Measurements from ENCODE around the gene MYO5C. TPM values are rescaled to one million over a fixed set of nuclear protein-coding genes. Genes with fewer than 3 reads are reported as not detected.

The MYO5C gene
- total and polyA plus RNA-seq, 2 of the 4 experiments (the other 2 are of a cell fraction) = under 0.01 to 0.03 TPM

GRCh38 chr15:52284164-52284563 is 11.4 kb downstream of the MYO5C start:
- peak; percentile 63 for ATAC-seq (ENCODE audit: low read depth)

More at GRCh38 chr15:52284164-52284563, 11.4 kb downstream of the MYO5C start:
- Histone ChIP-seq H3K79me1 (ENCODE audit: low read depth in 1 of 2, low read length in 2 of 2) (no peaks in the 10 kb centered on the region), H3K36me3 (ENCODE audit: control insufficient read depth, insufficient read depth, low read length) (no peaks in the 10 kb centered on the region), H3K9me1 (ENCODE audit: insufficient read depth, low read length) (peaks cover 5% of the 10 kb centered on the region; the same call in 1 of the 2 replicates), H2BK5ac (ENCODE audit: low read depth, low read length, poor library complexity, severe bottlenecking) (no peak overlapping the region), H3K14ac (replicated peaks; ENCODE audit: low read depth, low read length) (no peak overlapping the region), H3K18ac (ENCODE audit: low read depth, low read length) (no peak overlapping the region), H4K91ac (ENCODE audit: insufficient read depth, low read depth, low read length) (no peak overlapping the region), H3K9me3 (ENCODE audit: control insufficient read depth, insufficient read depth, low read length) (no peaks in the 10 kb centered on the region), H3K27me3 (ENCODE audit: control insufficient read depth, insufficient read depth, low read length) (peaks cover 24% of the 10 kb centered on the region), H4K20me1 (ENCODE audit: insufficient read depth, low read length) (no peaks in the 10 kb centered on the region), H3K4me3 (ENCODE audit: insufficient read depth, low read depth, low read length) (no peak overlapping the region), H2BK20ac (ENCODE audit: low read depth, low read length) (no peak overlapping the region), H4K5ac (ENCODE audit: low read depth, low read length) (no peak overlapping the region), H2BK120ac (ENCODE audit: low read depth, low read length) (no peak overlapping the region), H3K9ac (ENCODE audit: low read depth, low read length) (no peak overlapping the region), H2AK5ac (ENCODE audit: low read depth, low read length) (no peak overlapping the region), H2AFZ (replicated peaks; ENCODE audit: low read length, poor library complexity) (no peak overlapping the region), H3K27ac (ENCODE audit: insufficient read depth, low read length) (no peak overlapping the region), H3K4me2 (ENCODE audit: low read depth, low read length) (no peak overlapping the region), H3K4ac (ENCODE audit: low read depth, low read length) (no peak overlapping the region), H2AK9ac (replicated peaks; ENCODE audit: low read depth, low read length, poor library complexity) (no peak overlapping the region), H3K23ac (ENCODE audit: low read depth, low read length) (no peak overlapping the region), H3K4me1 (ENCODE audit: control insufficient read depth, insufficient read depth, low read length) (peaks cover 8% of the 10 kb centered on the region), H4K8ac (ENCODE audit: low read depth in 2 of 2, low read length in 2 of 2) (no peak overlapping the region), H3K56ac (ENCODE audit: extremely low read depth, insufficient read depth, low read length) (no peak overlapping the region), H2BK15ac (ENCODE audit: low read depth, low read length) (no peak overlapping the region)
- CTCF ChIA-PET = no interaction called here
- in situ Hi-C loops (cut with MboI; ENCODE audit: low sequenced_read_pairs) (no loop called here), dilution Hi-C loops (cut with HindIII; ENCODE audit: low sequenced_read_pairs, unreplicated experiment) (no loop called here), intact Hi-C loops (cut with micrococcal nuclease) (no loop called here)
- no CpG with 5 or more reads among the region's 3 CpGs for WGBS, 2 experiments (ENCODE audit: extremely low coverage in 2 of 2, insufficient read length in 1 of 2)
- no TSS peak for BruUV-seq (replicated peaks)
- TF ChIP-seq BHLHE40 (IDR thresholded peaks at IDR 0.05; ENCODE audit: low read depth, low read length) (no peak), NFE2L2 (IDR thresholded peaks at IDR 0.05; ENCODE audit: low read depth, low read length) (no peak), RFX5 (IDR thresholded peaks at IDR 0.05; ENCODE audit: low read depth, low read length) (no peak), CEBPB (IDR thresholded peaks at IDR 0.05; ENCODE audit: low read depth, low read length) (no peak), RAD21 (IDR thresholded peaks at IDR 0.05; ENCODE audit: low read length) (no peak), CTCF (conservative IDR thresholded peaks at IDR 0.05; ENCODE audit: low read depth, low read length) (no peak), MAFK (IDR thresholded peaks at IDR 0.05; ENCODE audit: low read depth, low read length) (no peak), POLR2A (IDR thresholded peaks at IDR 0.05; ENCODE audit: low read depth, low read length) (no peak), MAZ (IDR thresholded peaks at IDR 0.05; ENCODE audit: borderline replicate concordance, low read depth, low read length) (no peak), USF2 (IDR thresholded peaks at IDR 0.05; ENCODE audit: low read depth, low read length) (no peak)
- POLR2A ChIA-PET (ENCODE audit: unreplicated experiment) = no interaction called here
- peak; percentile 77 for DNase-seq
